ENCODE data around the gene RAP1GDS1.

RAP1GDS1 gene

GRCh38 chr4:98260579-98261404 is at the start of gene RAP1GDS1:
Gene RAP1GDS1, plus strand, starts transcription at chr4:98261384. Its CDS starts 182 bp downstream, at chr4:98261566.
- Histone ChIP-seq H3K27me3 (replicated peaks; ENCODE audit: control insufficient read depth, insufficient read depth, low read length) (no peaks in the 10 kb centered on the region), H3K4me3 (ENCODE audit: low read length) (peak within 1 kb of the TSS; percentile 98)

GRCh38 chr4:98222306-98222705 is 38.9 kb upstream of the RAP1GDS1 start:
- no peaks in the 10 kb centered on the region for H3K4me1 ChIP-seq (ENCODE audit: control insufficient read depth, insufficient read depth, low read length)
- H3K36me3 ChIP-seq (ENCODE audit: control insufficient read depth, insufficient read depth, low read length, severe bottlenecking), result no peaks in the 10 kb centered on the region
- H3K9ac ChIP-seq (ENCODE audit: low read length), result no peak overlapping the region
- no peaks in the 10 kb centered on the region for H3K9me3 ChIP-seq (ENCODE audit: control insufficient read depth, low read length)
- H3K4me3 ChIP-seq (ENCODE audit: low read length), result no peak overlapping the region
- peak; percentile 37 for DNase-seq (ENCODE audit: low read depth)
- H3K27me3 ChIP-seq (replicated peaks; ENCODE audit: control insufficient read depth, insufficient read depth, low read length), result no peaks in the 10 kb centered on the region

More at GRCh38 chr4:98260579-98261404, at the start of gene RAP1GDS1:
- DNase-seq (ENCODE audit: low read depth), result peak; percentile 99
- no peaks in the 10 kb centered on the region for H3K9me3 ChIP-seq (ENCODE audit: control insufficient read depth, low read length)
- peaks cover 19% of the 10 kb centered on the region for H3K4me1 ChIP-seq (ENCODE audit: control insufficient read depth, insufficient read depth, low read length)
- peak within 1 kb of the TSS; percentile 92 for H3K9ac ChIP-seq (ENCODE audit: low read length)
- no peaks in the 10 kb centered on the region for H3K36me3 ChIP-seq (ENCODE audit: control insufficient read depth, insufficient read depth, low read length, severe bottlenecking)

GRCh38 chr4:98226396-98226795 is 34.8 kb upstream of the RAP1GDS1 start:
- no peaks in the 10 kb centered on the region for H3K36me3 ChIP-seq (ENCODE audit: control insufficient read depth, insufficient read depth, low read length, severe bottlenecking)
- no peak for DNase-seq (ENCODE audit: low read depth)
- no peaks in the 10 kb centered on the region for H3K4me1 ChIP-seq (ENCODE audit: control insufficient read depth, insufficient read depth, low read length)
- no peak overlapping the region for H3K9ac ChIP-seq (ENCODE audit: low read length)
- H3K4me3 ChIP-seq (ENCODE audit: low read length), result no peak overlapping the region
- H3K9me3 ChIP-seq (ENCODE audit: control insufficient read depth, low read length), result no peaks in the 10 kb centered on the region
- H3K27me3 ChIP-seq (replicated peaks; ENCODE audit: control insufficient read depth, insufficient read depth, low read length), result no peaks in the 10 kb centered on the region

- Histone ChIP-seq H3K4me1 (ENCODE audit: control insufficient read depth, insufficient read depth, low read length) (no peaks in the 10 kb centered on the region), H3K27me3 (replicated peaks; ENCODE audit: control insufficient read depth, insufficient read depth, low read length) (no peaks in the 10 kb centered on the region), H3K9ac (ENCODE audit: low read length) (no peak overlapping the region), H3K9me3 (ENCODE audit: control insufficient read depth, low read length) (no peaks in the 10 kb centered on the region), H3K4me3 (ENCODE audit: low read length) (no peak overlapping the region), H3K36me3 (ENCODE audit: control insufficient read depth, insufficient read depth, low read length, severe bottlenecking) (no peaks in the 10 kb centered on the region)
- DNase-seq (ENCODE audit: low read depth), result no peak
Observed at GRCh38 chr4:98230961-98231360, 30.2 kb upstream of the RAP1GDS1 start.

GRCh38 chr4:98232202-98232601 is 29.0 kb upstream of the RAP1GDS1 start:
- Histone ChIP-seq H3K4me1 (ENCODE audit: control insufficient read depth, insufficient read depth, low read length) (no peaks in the 10 kb centered on the region), H3K4me3 (ENCODE audit: low read length) (no peak overlapping the region), H3K27me3 (replicated peaks; ENCODE audit: control insufficient read depth, insufficient read depth, low read length) (no peaks in the 10 kb centered on the region), H3K9me3 (ENCODE audit: control insufficient read depth, low read length) (no peaks in the 10 kb centered on the region), H3K9ac (ENCODE audit: low read length) (no peak overlapping the region), H3K36me3 (ENCODE audit: control insufficient read depth, insufficient read depth, low read length, severe bottlenecking) (no peaks in the 10 kb centered on the region)
- DNase-seq (ENCODE audit: low read depth), result no peak

- H3K27me3 ChIP-seq (replicated peaks; ENCODE audit: control insufficient read depth, insufficient read depth, low read length), result no peaks in the 10 kb centered on the region
- no peak overlapping the region for H3K4me3 ChIP-seq (ENCODE audit: low read length)
- no peaks in the 10 kb centered on the region for H3K4me1 ChIP-seq (ENCODE audit: control insufficient read depth, insufficient read depth, low read length)
- DNase-seq (ENCODE audit: low read depth), result no peak
- H3K36me3 ChIP-seq (ENCODE audit: control insufficient read depth, insufficient read depth, low read length, severe bottlenecking), result no peaks in the 10 kb centered on the region
- H3K9me3 ChIP-seq (ENCODE audit: control insufficient read depth, low read length), result no peaks in the 10 kb centered on the region
- no peak overlapping the region for H3K9ac ChIP-seq (ENCODE audit: low read length)
Observed at GRCh38 chr4:98237204-98237603, 24.0 kb upstream of the RAP1GDS1 start.

- no peaks in the 10 kb centered on the region for H3K4me1 ChIP-seq (ENCODE audit: control insufficient read depth, insufficient read depth, low read length)
Observed at GRCh38 chr4:98242063-98242462, 19.1 kb upstream of the RAP1GDS1 start.

GRCh38 chr4:98242538-98242937 is 18.6 kb upstream of the RAP1GDS1 start:
- H3K27me3 ChIP-seq (replicated peaks; ENCODE audit: control insufficient read depth, insufficient read depth, low read length), result no peaks in the 10 kb centered on the region

More at GRCh38 chr4:98242063-98242462, 19.1 kb upstream of the RAP1GDS1 start:
- no peak overlapping the region for H3K4me3 ChIP-seq (ENCODE audit: low read length)
- no peaks in the 10 kb centered on the region for H3K36me3 ChIP-seq (ENCODE audit: control insufficient read depth, insufficient read depth, low read length, severe bottlenecking)
- H3K9ac ChIP-seq (ENCODE audit: low read length), result no peak overlapping the region
- no peaks in the 10 kb centered on the region for H3K27me3 ChIP-seq (replicated peaks; ENCODE audit: control insufficient read depth, insufficient read depth, low read length)
- H3K9me3 ChIP-seq (ENCODE audit: control insufficient read depth, low read length), result no peaks in the 10 kb centered on the region
- DNase-seq (ENCODE audit: low read depth), result no peak

GRCh38 chr4:98245226-98245625 is 16.0 kb upstream of the RAP1GDS1 start:
- Histone ChIP-seq H3K4me3 (ENCODE audit: low read length) (no peak overlapping the region), H3K9ac (ENCODE audit: low read length) (no peak overlapping the region), H3K4me1 (ENCODE audit: control insufficient read depth, insufficient read depth, low read length) (no peaks in the 10 kb centered on the region), H3K36me3 (ENCODE audit: control insufficient read depth, insufficient read depth, low read length, severe bottlenecking) (no peaks in the 10 kb centered on the region), H3K27me3 (replicated peaks; ENCODE audit: control insufficient read depth, insufficient read depth, low read length) (no peaks in the 10 kb centered on the region), H3K9me3 (ENCODE audit: control insufficient read depth, low read length) (no peaks in the 10 kb centered on the region)
- DNase-seq (ENCODE audit: low read depth), result no peak

More at GRCh38 chr4:98242538-98242937, 18.6 kb upstream of the RAP1GDS1 start:
- H3K9me3 ChIP-seq (ENCODE audit: control insufficient read depth, low read length), result no peaks in the 10 kb centered on the region
- no peak overlapping the region for H3K4me3 ChIP-seq (ENCODE audit: low read length)
- H3K4me1 ChIP-seq (ENCODE audit: control insufficient read depth, insufficient read depth, low read length), result no peaks in the 10 kb centered on the region
- no peaks in the 10 kb centered on the region for H3K36me3 ChIP-seq (ENCODE audit: control insufficient read depth, insufficient read depth, low read length, severe bottlenecking)
- DNase-seq (ENCODE audit: low read depth), result no peak
- no peak overlapping the region for H3K9ac ChIP-seq (ENCODE audit: low read length)

- Histone ChIP-seq H3K4me3 (ENCODE audit: low read length) (no peak overlapping the region), H3K4me1 (ENCODE audit: control insufficient read depth, insufficient read depth, low read length) (no peaks in the 10 kb centered on the region), H3K9me3 (ENCODE audit: control insufficient read depth, low read length) (no peaks in the 10 kb centered on the region), H3K9ac (ENCODE audit: low read length) (no peak overlapping the region), H3K27me3 (replicated peaks; ENCODE audit: control insufficient read depth, insufficient read depth, low read length) (no peaks in the 10 kb centered on the region), H3K36me3 (ENCODE audit: control insufficient read depth, insufficient read depth, low read length, severe bottlenecking) (no peaks in the 10 kb centered on the region)
- DNase-seq (ENCODE audit: low read depth), result no peak
Observed at GRCh38 chr4:98248934-98249333, 12.2 kb upstream of the RAP1GDS1 start.

- H3K27me3 ChIP-seq (replicated peaks; ENCODE audit: control insufficient read depth, insufficient read depth, low read length), result no peaks in the 10 kb centered on the region
- H3K9ac ChIP-seq (ENCODE audit: low read length), result no peak overlapping the region
- H3K36me3 ChIP-seq (ENCODE audit: control insufficient read depth, insufficient read depth, low read length, severe bottlenecking), result no peaks in the 10 kb centered on the region
- no peak overlapping the region for H3K4me3 ChIP-seq (ENCODE audit: low read length)
- no peaks in the 10 kb centered on the region for H3K9me3 ChIP-seq (ENCODE audit: control insufficient read depth, low read length)
- no peak for DNase-seq (ENCODE audit: low read depth)
- no peaks in the 10 kb centered on the region for H3K4me1 ChIP-seq (ENCODE audit: control insufficient read depth, insufficient read depth, low read length)
Observed at GRCh38 chr4:98249831-98250230, 11.4 kb upstream of the RAP1GDS1 start.

Measured in adipocyte (in vitro differentiated cells).